GM06990 (cell line): ENCODE measurements around the gene ETV6.
A peak's percentile ranks its signal among the peaks of the same experiment; 100 is the strongest.

Source experiments
- DNase-seq: peaks from one replicate; pipeline ENCODE4 v3.0.0-alpha.2; 2011; ENCODE audit not compliant: insufficient read length; ENCODE audit errors: extremely low read depth
- H3K27me3 ChIP-seq: replicated peaks from 2 replicates; pipeline ENCODE4 v1.6.0; 2011; ENCODE audit warnings: low read length; ENCODE audit not compliant: control insufficient read depth, insufficient read depth
- H3K36me3 ChIP-seq: 2 replicates; pipeline ENCODE4 v1.5.1; 2011; ENCODE audit warnings: low read length; ENCODE audit not compliant: control insufficient read depth, insufficient read depth
- H3K4me3 ChIP-seq: replicated peaks from 2 replicates; pipeline ENCODE4 v1.5.1; 2011; ENCODE audit warnings: low read depth, mild to moderate bottlenecking, control low read depth, low read length
- CTCF ChIP-seq: IDR thresholded peaks from 2 replicates; pipeline ENCODE4 v1.5.1; 2011; ENCODE audit warnings: low read length, control low read depth, mild to moderate bottlenecking, inconsistent platforms; ENCODE audit not compliant: insufficient read depth, poor library complexity, severe bottlenecking

Gene ETV6

GRCh38 chr12:11653215-11653753 is 3.8 kb downstream of the ETV6 start:
- peak; percentile 43 for DNase-seq
- H3K4me3 ChIP-seq, result peak overlapping the region; percentile 75
- peaks cover 3% of the 10 kb centered on the region for H3K36me3 ChIP-seq
- H3K27me3 ChIP-seq, result no peaks in the 10 kb centered on the region
- TF ChIP-seq CTCF, result no peak

DNA sequence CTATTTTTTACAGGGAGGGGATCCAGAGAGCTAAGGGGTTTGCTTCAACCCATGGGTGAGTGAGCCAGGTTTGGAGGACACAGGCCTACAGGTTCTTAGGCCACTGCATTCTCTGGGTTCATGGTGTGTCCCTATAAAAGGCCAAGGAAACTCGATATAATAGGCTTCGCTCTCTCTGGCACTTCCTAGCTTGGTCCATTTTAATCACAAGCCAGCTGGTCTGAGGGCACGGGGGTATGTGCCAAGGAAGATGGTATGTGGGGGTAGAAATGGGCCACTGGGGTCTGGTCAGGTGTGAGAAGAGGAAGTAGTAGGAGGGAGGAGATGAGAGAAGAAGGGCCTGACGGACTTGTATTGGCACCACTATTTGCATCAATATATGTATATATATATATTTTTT is 4.9 kb downstream of the ETV6 start:
- H3K36me3 ChIP-seq, result peaks cover 3% of the 10 kb centered on the region
- TF ChIP-seq CTCF, result no peak
- H3K4me3 ChIP-seq, result peak overlapping the region; percentile 16
- no peaks in the 10 kb centered on the region for H3K27me3 ChIP-seq
- DNase-seq, result peak; percentile 28

- H3K27me3 ChIP-seq, result no peaks in the 10 kb centered on the region
- no peak for TF ChIP-seq CTCF
- DNase-seq, result no peak
- peaks cover 3% of the 10 kb centered on the region for H3K36me3 ChIP-seq
- peak overlapping the region; percentile 16 for H3K4me3 ChIP-seq
Observed at GRCh38 chr12:11654802-11655201, 5.3 kb downstream of the ETV6 start.

GRCh38 chr12:11655842-11656241 is 6.4 kb downstream of the ETV6 start:
- DNase-seq, result no peak
- no peak overlapping the region for H3K4me3 ChIP-seq
- no peaks in the 10 kb centered on the region for H3K27me3 ChIP-seq
- TF ChIP-seq CTCF, result no peak
- H3K36me3 ChIP-seq, result peaks cover 3% of the 10 kb centered on the region

DNA sequence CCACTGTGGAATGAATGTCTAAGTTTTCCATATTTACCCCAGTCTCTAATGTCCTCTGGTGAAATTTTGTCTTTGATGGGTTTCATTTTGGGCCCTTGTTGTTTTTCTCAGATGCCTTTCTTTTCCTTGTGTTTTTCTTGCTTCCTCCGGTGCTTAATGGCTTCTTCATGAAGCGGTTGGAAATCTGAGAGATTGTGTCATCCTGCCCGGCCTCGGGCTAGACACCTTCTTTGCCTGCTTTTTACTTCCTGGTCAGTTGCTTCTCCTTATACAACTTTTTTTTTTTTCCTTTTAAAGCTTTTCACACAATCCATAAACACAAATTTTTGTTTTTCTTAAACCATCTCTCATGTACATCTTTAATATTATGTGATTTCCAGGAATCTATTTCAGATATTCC is 7.1 kb downstream of the ETV6 start:
- DNase-seq, result no peak
- no peak for TF ChIP-seq CTCF
- peaks cover 3% of the 10 kb centered on the region for H3K36me3 ChIP-seq
- no peaks in the 10 kb centered on the region for H3K27me3 ChIP-seq
- no peak overlapping the region for H3K4me3 ChIP-seq

GRCh38 chr12:11657511-11657910 is 8.0 kb downstream of the ETV6 start:
- Histone ChIP-seq H3K4me3 (no peak overlapping the region), H3K27me3 (no peaks in the 10 kb centered on the region), H3K36me3 (peaks cover 8% of the 10 kb centered on the region)
- no peak for DNase-seq
- TF ChIP-seq CTCF, result no peak
